GM23338 (cell line): ENCODE measurements around the gene MLPH. TPM values are rescaled to one million over a fixed set of nuclear protein-coding genes. Genes with fewer than 3 reads are reported as not detected.

Experiments used
- ATAC-seq: fragments of 200-7000 bp; cut with Tn5 transposase; 3 replicates; pipeline ENCODE4 v1.9.1; 2020
- DNase-seq: peaks from one replicate; pipeline ENCODE4 v3.0.0-alpha.2; 2015; ENCODE audit warnings: low spot score
- H2AFZ ChIP-seq: fragments of 200-600 bp; sonication (generic); 2 replicates; pipeline ENCODE4 v1.8.0; 2016; ENCODE audit warnings: antibody characterized with exemption, mild to moderate bottlenecking, moderate library complexity
- H3F3A ChIP-seq: fragments of 200-600 bp; sonication (generic); replicated peaks from 2 replicates; pipeline ENCODE4 v1.8.0; 2017; ENCODE audit warnings: antibody characterized with exemption, mixed run types, low read depth
- H3K27ac ChIP-seq: fragments of 200-600 bp; sonication (generic); 2 replicates; pipeline ENCODE4 v1.6.1; 2016; ENCODE audit warnings: low read depth
- H3K27me3 ChIP-seq: fragments of 200-600 bp; sonication (generic); 2 replicates; pipeline ENCODE4 v1.8.0; 2016; ENCODE audit warnings: mild to moderate bottlenecking, mixed run types, moderate library complexity; ENCODE audit not compliant: insufficient read depth
- H3K36me3 ChIP-seq: fragments of 200-600 bp; sonication (generic); 2 replicates; pipeline ENCODE4 v1.8.0; 2016; ENCODE audit warnings: mild to moderate bottlenecking; ENCODE audit not compliant: insufficient read depth
- H3K4me1 ChIP-seq: fragments of 200-600 bp; sonication (generic); 2 replicates; pipeline ENCODE4 v1.8.0; 2016; ENCODE audit warnings: mild to moderate bottlenecking, moderate library complexity; ENCODE audit not compliant: insufficient read depth
- H3K4me2 ChIP-seq: fragments of 200-600 bp; sonication (generic); 2 replicates; pipeline ENCODE4 v1.7.1; 2017; ENCODE audit warnings: mixed run types
- H3K4me3 ChIP-seq: fragments of 200-600 bp; sonication (generic); 2 replicates; pipeline ENCODE4 v1.6.1; 2016; ENCODE audit warnings: mixed run types
- H3K79me2 ChIP-seq: fragments of 200-600 bp; sonication (generic); replicated peaks from 2 replicates; pipeline ENCODE4 v1.8.0; 2017; ENCODE audit warnings: mild to moderate bottlenecking; ENCODE audit not compliant: insufficient read depth
- H3K9me2 ChIP-seq: fragments of 200-600 bp; sonication (generic); 2 replicates; pipeline ENCODE4 v1.8.0; 2017; ENCODE audit not compliant: insufficient read depth
- H4K20me1 ChIP-seq: fragments of 200-600 bp; sonication (generic); replicated peaks from 2 replicates; pipeline ENCODE4 v1.8.0; 2017; ENCODE audit warnings: mild to moderate bottlenecking; ENCODE audit not compliant: insufficient read depth
- H3K27ac Mint-ChIP-seq: 2 replicates; pipeline ENCODE4 v1.8.0; 2020; ENCODE audit warnings: inconsistent platforms, mild to moderate bottlenecking, moderate library complexity, mixed read lengths
- H3K27me3 Mint-ChIP-seq: 3 replicates; pipeline ENCODE4 v1.8.0; 2022; ENCODE audit warnings: low read depth, mild to moderate bottlenecking, moderate library complexity, mixed read lengths, inconsistent platforms; ENCODE audit not compliant: insufficient read depth, poor library complexity
- H3K36me3 Mint-ChIP-seq: 3 replicates; pipeline ENCODE4 v1.8.0; 2021; ENCODE audit warnings: low read depth, mild to moderate bottlenecking, inconsistent platforms, moderate library complexity, mixed read lengths
- H3K4me1 Mint-ChIP-seq: 3 replicates; pipeline ENCODE4 v1.8.0; 2020; ENCODE audit warnings: mild to moderate bottlenecking, inconsistent platforms, mixed read lengths
- H3K4me3 Mint-ChIP-seq: 3 replicates; pipeline ENCODE4 v1.8.0; 2021; ENCODE audit warnings: moderate library complexity, mild to moderate bottlenecking, inconsistent platforms, mixed read lengths
- H3K9me3 Mint-ChIP-seq: 3 replicates; pipeline ENCODE4 v1.8.0; 2020; ENCODE audit warnings: moderate library complexity, mild to moderate bottlenecking, inconsistent platforms, mixed read lengths
- CREB1 ChIP-seq: fragments of 250-450 bp; sonication (Bioruptor Pico); IDR thresholded peaks from 2 replicates; pipeline ENCODE4 v1.5.0; 2020; ENCODE audit warnings: low read depth, mild to moderate bottlenecking, moderate library complexity
- CTCF ChIP-seq, 2 experiments: fragments of 200-600 bp in 1 of 2; sonication (generic) in 1 of 2; conservative IDR thresholded peaks; 2 replicates each; pipeline versions ENCODE4 v1.5.1 to v1.6.1; 2016 to 2017; ENCODE audit warnings: antibody characterized with exemption in 2 of 2, low read depth in 2 of 2, mild to moderate bottlenecking in 2 of 2, moderate library complexity in 1 of 2
- EZH2 ChIP-seq: fragments of 200-600 bp; sonication (generic); IDR thresholded peaks from one replicate; pipeline ENCODE4 v1.8.0; 2017; ENCODE audit warnings: antibody characterized with exemption, mild to moderate bottlenecking, low read depth; ENCODE audit not compliant: unreplicated experiment
- EZH2phosphoT487 ChIP-seq: fragments of 200-600 bp; sonication (generic); IDR thresholded peaks from one replicate; pipeline ENCODE4 v1.8.1; 2018; ENCODE audit warnings: antibody characterized with exemption; ENCODE audit not compliant: unreplicated experiment
- JUNB ChIP-seq: IDR thresholded peaks from one replicate; pipeline ENCODE4 v1.6.1; 2016; ENCODE audit warnings: antibody characterized with exemption; ENCODE audit not compliant: unreplicated experiment
- NANOG ChIP-seq: IDR thresholded peaks from 2 replicates; pipeline ENCODE4 v1.6.1; 2016; ENCODE audit warnings: antibody characterized with exemption, borderline replicate concordance
- POLR2AphosphoS5 ChIP-seq: IDR thresholded peaks from 2 replicates; pipeline ENCODE4 v1.6.1; 2016; ENCODE audit warnings: antibody characterized with exemption, low read depth
- STAT1 ChIP-seq: IDR thresholded peaks from one replicate; pipeline ENCODE4 v1.6.1; 2016; ENCODE audit warnings: antibody characterized with exemption; ENCODE audit not compliant: unreplicated experiment
- ZNF114 ChIP-seq: fragments of 250-450 bp; sonication (Bioruptor Pico); IDR thresholded peaks from 2 replicates; pipeline ENCODE4 v1.5.0; 2020; ENCODE audit warnings: mild to moderate bottlenecking, moderate library complexity
- ZNF331 ChIP-seq: fragments of 250-450 bp; sonication (Bioruptor Pico); IDR thresholded peaks from 2 replicates; pipeline ENCODE4 v1.5.0; 2020; ENCODE audit warnings: low read depth, mild to moderate bottlenecking, moderate library complexity
- ZNF462 ChIP-seq: fragments of 250-450 bp; sonication (Bioruptor Pico); IDR thresholded peaks from 2 replicates; pipeline ENCODE4 v1.5.0; 2020; ENCODE audit warnings: mild to moderate bottlenecking, moderate library complexity
- polyA plus RNA-seq: library from polyadenylated mRNA; unstranded; fragments of >200 nt; fragmentation: Nextera tagmentation; extraction: Ambion mirVana; gene quantifications from 2 replicates; pipeline ENCODE4 v1.2.1, GENCODE V29; 2016
- total RNA-seq: library from RNA; depleted of rRNA; stranded (reverse); fragments of >200 nt; shearing (Covaris generic); gene quantifications from 2 replicates; pipeline ENCODE4 v1.2.3, GENCODE V29; 2014
- TF ChIP-seq, protein P1 (sequence below): IDR thresholded peaks from 2 replicates; pipeline ENCODE4 v1.6.1; 2016; ENCODE audit warnings: antibody characterized with exemption
- TF ChIP-seq, protein P2 (sequence below): IDR thresholded peaks from one replicate; pipeline ENCODE4 v1.6.1; 2018; ENCODE audit warnings: antibody characterized with exemption; ENCODE audit not compliant: unreplicated experiment

Gene MLPH
- total and polyA plus RNA-seq, 2 experiments from 2014 or later: 13.6 to 16.5 TPM

DNA sequence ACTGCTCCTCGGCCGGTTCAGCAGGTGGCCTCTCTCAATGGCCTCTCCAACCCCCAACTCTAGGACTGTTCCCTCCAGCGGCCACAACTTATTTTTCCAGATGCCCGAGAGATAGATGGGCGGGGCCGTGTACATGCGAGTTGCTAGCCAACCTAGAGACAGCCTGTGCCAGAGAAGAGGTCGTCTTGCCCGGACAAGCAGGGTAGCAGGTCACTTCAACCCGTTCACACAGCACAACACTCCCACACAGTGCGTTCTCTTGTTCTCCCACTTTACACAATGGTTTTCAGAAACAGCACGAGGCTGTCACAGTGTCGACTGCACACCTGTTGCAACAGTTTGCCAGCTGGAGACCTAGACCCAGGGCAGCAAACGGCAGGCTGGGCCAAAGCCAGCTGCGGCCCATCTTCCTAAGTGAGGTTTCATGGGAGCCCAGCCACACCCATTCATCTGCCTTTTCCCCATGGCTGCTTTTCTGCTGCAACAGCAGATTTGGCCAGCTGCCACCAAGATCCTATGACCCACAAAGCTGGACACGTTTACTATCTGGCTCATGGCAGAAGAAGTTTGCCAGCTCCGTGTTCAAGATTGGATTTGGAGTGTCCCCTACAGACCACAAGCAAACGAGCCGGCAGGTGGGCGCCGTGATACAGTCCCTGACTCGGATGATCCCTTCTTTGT, 72.0 kb downstream of the MLPH start:
- no peaks in the 10 kb centered on the region for H4K20me1 ChIP-seq
- H3K9me3 Mint-ChIP-seq: peaks cover 11% of the 10 kb centered on the region; the same call in 2 of the 3 replicates
- H3K4me2 ChIP-seq: no peak overlapping the region
- no peaks in the 10 kb centered on the region for H3K9me2 ChIP-seq
- no peak overlapping the region for H3K27ac ChIP-seq
- no peak overlapping the region for H2AFZ ChIP-seq
- peaks cover 5% of the 10 kb centered on the region for H3K4me1 Mint-ChIP-seq
- H3K36me3 ChIP-seq: no peaks in the 10 kb centered on the region
- no peak for DNase-seq
- peaks cover 4% of the 10 kb centered on the region for H3K27me3 Mint-ChIP-seq
- H3K4me1 ChIP-seq: no peaks in the 10 kb centered on the region
- H3F3A ChIP-seq: no peaks in the 10 kb centered on the region
- no peak overlapping the region for H3K27ac Mint-ChIP-seq
- TF ChIP-seq, protein P1, sequence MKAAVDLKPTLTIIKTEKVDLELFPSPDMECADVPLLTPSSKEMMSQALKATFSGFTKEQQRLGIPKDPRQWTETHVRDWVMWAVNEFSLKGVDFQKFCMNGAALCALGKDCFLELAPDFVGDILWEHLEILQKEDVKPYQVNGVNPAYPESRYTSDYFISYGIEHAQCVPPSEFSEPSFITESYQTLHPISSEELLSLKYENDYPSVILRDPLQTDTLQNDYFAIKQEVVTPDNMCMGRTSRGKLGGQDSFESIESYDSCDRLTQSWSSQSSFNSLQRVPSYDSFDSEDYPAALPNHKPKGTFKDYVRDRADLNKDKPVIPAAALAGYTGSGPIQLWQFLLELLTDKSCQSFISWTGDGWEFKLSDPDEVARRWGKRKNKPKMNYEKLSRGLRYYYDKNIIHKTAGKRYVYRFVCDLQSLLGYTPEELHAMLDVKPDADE: no peak
- no peak for TF ChIP-seq POLR2AphosphoS5
- no peak for TF ChIP-seq CTCF (conservative IDR thresholded peaks at IDR 0.05; ENCODE audit: low read depth in 2 of 2)
- TF ChIP-seq EZH2: no peak
- no peak for TF ChIP-seq EZH2phosphoT487
- no peak for TF ChIP-seq ZNF331 (CRISPR knock-in tag)
- no peak for TF ChIP-seq JUNB
- no peak for TF ChIP-seq ZNF114
- TF ChIP-seq STAT1: no peak
- TF ChIP-seq, protein P2, sequence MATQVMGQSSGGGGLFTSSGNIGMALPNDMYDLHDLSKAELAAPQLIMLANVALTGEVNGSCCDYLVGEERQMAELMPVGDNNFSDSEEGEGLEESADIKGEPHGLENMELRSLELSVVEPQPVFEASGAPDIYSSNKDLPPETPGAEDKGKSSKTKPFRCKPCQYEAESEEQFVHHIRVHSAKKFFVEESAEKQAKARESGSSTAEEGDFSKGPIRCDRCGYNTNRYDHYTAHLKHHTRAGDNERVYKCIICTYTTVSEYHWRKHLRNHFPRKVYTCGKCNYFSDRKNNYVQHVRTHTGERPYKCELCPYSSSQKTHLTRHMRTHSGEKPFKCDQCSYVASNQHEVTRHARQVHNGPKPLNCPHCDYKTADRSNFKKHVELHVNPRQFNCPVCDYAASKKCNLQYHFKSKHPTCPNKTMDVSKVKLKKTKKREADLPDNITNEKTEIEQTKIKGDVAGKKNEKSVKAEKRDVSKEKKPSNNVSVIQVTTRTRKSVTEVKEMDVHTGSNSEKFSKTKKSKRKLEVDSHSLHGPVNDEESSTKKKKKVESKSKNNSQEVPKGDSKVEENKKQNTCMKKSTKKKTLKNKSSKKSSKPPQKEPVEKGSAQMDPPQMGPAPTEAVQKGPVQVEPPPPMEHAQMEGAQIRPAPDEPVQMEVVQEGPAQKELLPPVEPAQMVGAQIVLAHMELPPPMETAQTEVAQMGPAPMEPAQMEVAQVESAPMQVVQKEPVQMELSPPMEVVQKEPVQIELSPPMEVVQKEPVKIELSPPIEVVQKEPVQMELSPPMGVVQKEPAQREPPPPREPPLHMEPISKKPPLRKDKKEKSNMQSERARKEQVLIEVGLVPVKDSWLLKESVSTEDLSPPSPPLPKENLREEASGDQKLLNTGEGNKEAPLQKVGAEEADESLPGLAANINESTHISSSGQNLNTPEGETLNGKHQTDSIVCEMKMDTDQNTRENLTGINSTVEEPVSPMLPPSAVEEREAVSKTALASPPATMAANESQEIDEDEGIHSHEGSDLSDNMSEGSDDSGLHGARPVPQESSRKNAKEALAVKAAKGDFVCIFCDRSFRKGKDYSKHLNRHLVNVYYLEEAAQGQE: no peak
- no peak for TF ChIP-seq CREB1 (CRISPR knock-in tag)
- no peak for TF ChIP-seq NANOG
- no peak for TF ChIP-seq ZNF462
- H3K36me3 Mint-ChIP-seq: peaks cover 17% of the 10 kb centered on the region
- no peaks in the 10 kb centered on the region for H3K79me2 ChIP-seq
- H3K4me3 Mint-ChIP-seq: no peak overlapping the region
- ATAC-seq: no peak
- no peaks in the 10 kb centered on the region for H3K27me3 ChIP-seq
- no peak overlapping the region for H3K4me3 ChIP-seq
